Thyroid gland (tissue), 4 donors: ENCODE data around the gene ZNF474. TPM values are rescaled to one million over a fixed set of nuclear protein-coding genes. Genes with fewer than 3 reads are reported as not detected.

Source experiments
- DNase-seq, 2 donors: peaks; one replicate each; pipeline ENCODE4 v3.0.0-alpha.2; 2019
- H3K27ac ChIP-seq, 3 donors: fragments of 200-600 bp; sonication (generic); 1 replicate in 2 of 3; 2 replicates in 1 of 3; pipeline ENCODE4 v1.5.1; 2016 to 2019; ENCODE audit warnings: mild to moderate bottlenecking in 1 of 3, moderate library complexity in 1 of 3
- H3K27me3 ChIP-seq: fragments of 200-600 bp; sonication (generic); one replicate; pipeline ENCODE4 v1.5.1; 2019
- H3K36me3 ChIP-seq, 2 donors: fragments of 200-600 bp; sonication (generic); one replicate each; pipeline ENCODE4 v1.5.1; 2016 to 2019
- H3K4me1 ChIP-seq, 2 donors: fragments of 200-600 bp; sonication (generic); one replicate each; pipeline ENCODE4 v1.5.1; 2017 to 2019
- H3K4me3 ChIP-seq, 3 donors: fragments of 200-600 bp; sonication (generic); replicated peaks in 1 of 3; 1 replicate in 2 of 3; 2 replicates in 1 of 3; pipeline ENCODE4 v1.5.1; 2016; ENCODE audit warnings: mild to moderate bottlenecking in 1 of 3
- H3K9me3 ChIP-seq: fragments of 200-600 bp; sonication (generic); one replicate; pipeline ENCODE4 v1.5.1; 2017
- CTCF ChIP-seq, 6 experiments: fragments of 200-600 bp in 3 of 6; fragments of 450-650 bp in 3 of 6; sonication (generic) in 3 of 6; IDR thresholded peaks; one replicate each; pipeline ENCODE4 v1.5.1; 2016 to 2019; ENCODE audit warnings: antibody characterized with exemption in 6 of 6, mild to moderate bottlenecking in 2 of 6, inconsistent platforms in 1 of 6, moderate library complexity in 1 of 6
- POLR2A ChIP-seq, 2 donors: fragments of 450-650 bp; IDR thresholded peaks; one replicate each; pipeline ENCODE4 v1.6.1; 2017; ENCODE audit warnings: antibody characterized with exemption in 2 of 2, mild to moderate bottlenecking in 2 of 2, moderate library complexity in 1 of 2
- WGBS, 2 donors: methylation state at CpG; one replicate each; pipeline ENCODE4 v1.1.5; 2017; 5-methylcytosine and 5-hydroxymethylcytosine counted together
- intact Hi-C: fragments of 100-400 bp; cut with DNase I; formaldehyde crosslinking; loops from one replicate; pipeline ENCODE4 v1.15.1; 2023
- total RNA-seq, 4 donors: library from RNA; depleted of rRNA; stranded (reverse); fragments of >200 nt; gene quantifications; one replicate each; pipeline ENCODE4 v1.2.3, GENCODE V29; 2016

The ZNF474 gene
- total RNA-seq, 4 donors from 2014 or later: 0.33 to 1.5 (median 0.54) TPM; not detected in 1

- Histone ChIP-seq H3K27me3 (no peaks in the 10 kb centered on the region), H3K4me1 (no peaks in the 10 kb centered on the region), H3K36me3 (no peaks in the 10 kb centered on the region), H3K27ac (no peak overlapping the region), H3K4me3 (no peak overlapping the region), H3K9me3 (no peaks in the 10 kb centered on the region)
- intact Hi-C loops: no loop called here
- DNase-seq: peak in 1 of 2 donors; percentile 10
- TF ChIP-seq POLR2A (IDR thresholded peaks at IDR 0.05) (no peak), CTCF (IDR thresholded peaks at IDR 0.05) (peak in 5 of 6 experiments; percentile 29 to 60 (median 52))
- WGBS, 2 donors: 38% methylated on average over 3 of the region's 3 CpGs
These were observed 66.6 kb downstream of the ZNF474 start for GRCh38 chr5:122195802-122196394.

- no peak for TF ChIP-seq POLR2A (IDR thresholded peaks at IDR 0.05)
- H3K4me3 ChIP-seq: no peak overlapping the region
- intact Hi-C loops: no loop called here
- H3K36me3 ChIP-seq: no peaks in the 10 kb centered on the region
- no peaks in the 10 kb centered on the region for H3K27me3 ChIP-seq
- no peaks in the 10 kb centered on the region for H3K4me1 ChIP-seq
- WGBS, 2 donors: 48% methylated on average over 3 of the region's 3 CpGs
- H3K27ac ChIP-seq: no peak overlapping the region
- DNase-seq: no peak
- no peaks in the 10 kb centered on the region for H3K9me3 ChIP-seq
These were observed 69.8 kb downstream of the ZNF474 start for GRCh38 chr5:122199146-122199545.

- DNase-seq: no peak
- intact Hi-C loops: no loop called here
- no peaks in the 10 kb centered on the region for H3K27me3 ChIP-seq
- TF ChIP-seq CTCF (IDR thresholded peaks at IDR 0.05) (no peak), POLR2A (IDR thresholded peaks at IDR 0.05) (no peak)
- H3K9me3 ChIP-seq: no peaks in the 10 kb centered on the region
- H3K4me3 ChIP-seq: no peak overlapping the region
- H3K4me1 ChIP-seq: no peaks in the 10 kb centered on the region
- H3K27ac ChIP-seq: no peak overlapping the region
- no peaks in the 10 kb centered on the region for H3K36me3 ChIP-seq
These were observed 71.1 kb downstream of the ZNF474 start for GRCh38 chr5:122200450-122200849.

- WGBS, 2 donors: 88% methylated on average over 3 of the region's 3 CpGs
- H3K4me3 ChIP-seq: no peak overlapping the region
- DNase-seq: no peak
- H3K9me3 ChIP-seq: no peaks in the 10 kb centered on the region
- H3K4me1 ChIP-seq: no peaks in the 10 kb centered on the region
- intact Hi-C loops: no loop called here
- TF ChIP-seq CTCF (IDR thresholded peaks at IDR 0.05) (no peak), POLR2A (IDR thresholded peaks at IDR 0.05) (no peak)
- H3K36me3 ChIP-seq: no peaks in the 10 kb centered on the region
- H3K27me3 ChIP-seq: no peaks in the 10 kb centered on the region
- no peak overlapping the region for H3K27ac ChIP-seq
These were observed 71.5 kb downstream of the ZNF474 start for GRCh38 chr5:122200865-122201264.

GRCh38 chr5:122201365-122201764, 72.0 kb downstream of the ZNF474 start:
- H3K4me3 ChIP-seq: no peak overlapping the region

More at GRCh38 chr5:122201365-122201764, 72.0 kb downstream of the ZNF474 start:
- H3K27me3 ChIP-seq: no peaks in the 10 kb centered on the region
- no peak for DNase-seq
- no peaks in the 10 kb centered on the region for H3K9me3 ChIP-seq
- H3K27ac ChIP-seq: no peak overlapping the region
- no peaks in the 10 kb centered on the region for H3K36me3 ChIP-seq
- intact Hi-C loops: no loop called here
- 93 to 97% methylated on average over 3 of the region's 3 CpGs for WGBS, 2 donors
- TF ChIP-seq POLR2A (IDR thresholded peaks at IDR 0.05): no peak
- no peak for TF ChIP-seq CTCF (IDR thresholded peaks at IDR 0.05)
- no peaks in the 10 kb centered on the region for H3K4me1 ChIP-seq
